OCI-M2 (cell line): ENCODE data around the gene AANAT.
"Not testable (repeated sequence)": the region's sequence is repeated elsewhere in the genome, so short reads cannot be mapped to it uniquely, and the experiment has no call there.

ENCODE experiments used
- DNase-seq: peaks from one replicate; lab custom pipeline; 2025; ENCODE audit not compliant: unreplicated experiment; lab: John Stamatoyannopoulos, UW

Gene AANAT

GRCh38 chr17:76502341-76503211 is 35.2 kb downstream of the AANAT start:
- no peak for DNase-seq

GRCh38 chr17:76504117-76504516 is 36.7 kb downstream of the AANAT start:
- DNase-seq: no peak

DNA sequence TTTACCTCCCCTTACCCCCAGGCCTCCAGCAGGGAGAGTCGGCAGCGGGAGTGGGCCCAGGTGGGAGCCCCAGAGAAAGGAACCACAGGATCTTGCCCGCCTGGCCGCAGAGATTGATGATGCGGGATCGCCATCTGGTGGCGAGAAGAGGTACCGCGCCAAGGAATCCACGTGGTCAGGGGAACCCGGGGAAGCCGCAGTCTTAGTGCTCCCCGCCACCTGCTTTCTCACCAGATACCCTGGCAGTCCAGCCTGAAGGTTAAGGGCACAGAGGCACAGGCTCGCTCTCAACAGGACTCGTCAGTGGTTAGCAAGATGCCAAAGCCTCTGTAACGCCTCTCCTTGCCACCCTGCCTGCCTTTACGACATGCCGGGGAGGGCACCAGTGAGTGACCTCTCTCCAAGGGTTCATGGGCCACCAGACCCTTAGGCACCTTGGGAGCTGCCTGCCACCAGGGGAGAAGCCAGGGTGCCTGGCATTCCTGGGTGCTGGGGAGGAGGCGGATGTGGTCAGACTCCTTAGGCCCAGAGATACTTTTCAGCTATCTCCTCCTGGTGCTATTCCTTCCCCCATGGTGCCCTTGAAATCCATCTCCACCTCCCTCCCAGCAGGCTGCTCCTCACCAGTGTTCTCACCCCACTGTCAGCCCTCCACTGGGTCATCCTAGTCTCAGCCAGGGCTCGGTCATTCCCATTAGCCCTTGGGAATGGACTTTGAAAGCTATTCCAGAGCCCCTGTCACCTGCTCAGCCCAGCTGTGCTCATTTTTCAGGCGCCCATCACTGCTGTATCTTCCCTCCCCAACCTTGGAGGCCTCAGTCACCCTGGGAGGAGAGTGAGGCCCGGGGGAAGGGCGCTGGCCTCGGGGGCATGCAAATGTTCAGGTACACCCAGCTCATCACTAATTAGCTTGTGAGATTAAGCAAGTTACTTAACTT is 39.3 kb downstream of the AANAT start:
- DNase-seq: peak; percentile 78

GRCh38 chr17:76508472-76509063 is 41.2 kb downstream of the AANAT start:
- DNase-seq: not testable (repeated sequence)

DNA sequence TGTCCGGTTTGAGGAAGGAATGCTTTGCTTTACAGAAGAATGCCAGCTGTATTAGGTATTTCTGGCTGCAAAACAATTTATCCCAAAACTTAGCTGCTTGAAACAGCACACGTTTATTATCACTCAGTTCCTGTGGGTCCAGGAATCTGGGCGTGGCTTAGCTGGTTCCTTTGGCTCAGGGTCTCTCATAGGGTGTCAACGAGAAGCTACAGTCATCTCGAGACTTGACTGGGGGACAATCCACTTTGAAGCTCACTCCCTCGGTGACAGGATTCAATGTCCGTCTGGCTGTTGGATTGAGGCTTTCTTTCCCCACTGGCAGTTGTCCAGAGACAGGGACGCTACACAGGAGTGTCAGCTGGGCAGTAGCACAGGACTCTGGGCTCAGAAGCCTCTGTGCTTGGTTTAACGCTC is 43.4 kb downstream of the AANAT start:
- no peak for DNase-seq

- no peak for DNase-seq
Observed at GRCh38 chr17:76511668-76512365, 44.4 kb downstream of the AANAT start.

DNA sequence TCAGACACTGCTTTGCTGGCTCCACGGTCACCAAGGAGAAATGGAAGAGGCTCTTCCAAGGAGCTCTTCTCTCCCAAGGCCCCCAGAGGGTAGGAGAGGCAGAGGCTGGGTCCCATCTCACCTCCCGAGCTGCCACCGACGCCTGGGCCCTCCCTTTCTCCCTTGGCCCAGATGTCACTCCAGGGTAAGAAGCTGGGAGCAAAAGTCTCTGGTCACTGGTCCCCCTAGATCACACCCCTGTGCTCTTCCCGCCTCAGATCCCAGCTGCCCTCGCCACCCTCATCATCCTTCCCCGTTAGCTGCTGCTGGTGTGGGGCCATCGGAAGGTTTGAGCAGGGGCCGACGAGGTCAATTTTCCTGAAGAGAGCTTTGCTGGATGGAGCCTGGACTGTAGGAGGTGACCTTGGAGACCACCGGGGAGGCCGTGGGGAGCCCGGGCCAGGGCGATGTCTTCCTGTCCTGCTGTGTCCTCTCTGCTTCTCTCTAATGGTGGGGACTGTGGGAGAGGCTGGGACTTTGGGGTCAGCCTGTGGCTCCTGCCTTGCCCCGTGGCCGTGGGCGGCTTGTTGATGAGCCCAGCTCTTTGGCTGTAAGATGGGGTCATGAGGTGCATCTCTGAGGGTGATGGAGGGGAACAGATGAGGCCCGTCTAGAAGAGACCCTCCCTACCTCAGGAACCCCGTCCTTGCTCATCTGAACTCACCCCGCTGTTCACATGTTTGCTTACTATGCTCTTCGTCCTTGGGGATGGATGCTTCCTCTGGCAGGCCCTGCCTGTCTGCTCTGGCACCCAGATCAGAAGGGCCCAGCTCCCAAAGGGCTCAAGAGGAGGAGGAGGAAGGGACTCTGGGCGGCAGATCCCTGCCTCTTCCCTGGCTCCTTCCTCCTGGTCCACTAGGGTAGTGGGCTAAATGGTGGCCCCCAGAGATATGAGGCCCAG is 45.2 kb downstream of the AANAT start:
- DNase-seq: no peak

DNA sequence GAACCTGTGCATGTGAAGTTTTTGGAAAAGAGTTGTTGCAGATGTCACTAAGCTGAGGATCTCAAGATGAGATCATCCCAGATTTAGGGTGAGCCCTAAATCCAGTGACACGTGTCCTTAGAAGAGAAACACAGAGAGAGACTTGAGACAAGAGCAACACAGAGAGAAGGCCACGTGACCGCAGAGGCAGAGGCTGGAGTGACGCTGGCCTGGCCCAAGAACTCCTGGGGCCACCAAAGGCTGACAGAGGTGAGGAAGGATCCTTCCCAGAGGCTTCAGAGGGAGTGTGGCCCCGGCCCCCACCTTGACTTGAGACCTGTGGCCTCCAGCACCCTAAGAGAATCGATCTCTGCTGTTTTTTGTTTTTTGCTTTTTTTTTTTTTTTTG is 45.9 kb downstream of the AANAT start:
- DNase-seq: no peak

DNA sequence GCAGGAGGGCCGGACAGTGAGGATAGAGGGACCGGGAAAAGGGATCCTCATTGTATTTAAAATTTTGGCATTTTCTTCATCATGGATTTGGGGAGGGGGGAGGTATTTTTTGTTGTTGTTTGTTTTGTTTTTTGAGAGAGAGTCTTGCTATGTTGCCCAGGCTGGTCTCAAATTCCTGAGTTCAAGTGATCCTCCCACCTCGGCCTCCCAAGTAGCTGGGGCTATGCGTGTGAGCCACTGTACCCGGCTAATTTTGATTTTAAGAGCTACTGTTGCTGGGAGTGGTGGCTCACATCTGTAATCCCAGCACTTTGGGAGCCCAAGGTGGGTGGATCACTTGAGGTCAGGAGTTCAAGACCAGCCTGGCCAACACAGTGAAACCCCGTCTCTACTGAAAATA is 47.0 kb downstream of the AANAT start:
- DNase-seq: not testable (repeated sequence)

GRCh38 chr17:76515274-76515949 is 48.0 kb downstream of the AANAT start:
- DNase-seq: no peak

- no peak for DNase-seq
Observed at GRCh38 chr17:76517638-76518038, 50.2 kb downstream of the AANAT start.

GRCh38 chr17:76519048-76519966 is 51.9 kb downstream of the AANAT start:
- no peak for DNase-seq
